Measurements from ENCODE around the gene MAN2A1. TPM values are rescaled to one million over a fixed set of nuclear protein-coding genes. Genes with fewer than 3 reads are reported as not detected.

The MAN2A1 gene
- total RNA-seq, 1 donor from 2014 or later, result 21.3 TPM

DNA sequence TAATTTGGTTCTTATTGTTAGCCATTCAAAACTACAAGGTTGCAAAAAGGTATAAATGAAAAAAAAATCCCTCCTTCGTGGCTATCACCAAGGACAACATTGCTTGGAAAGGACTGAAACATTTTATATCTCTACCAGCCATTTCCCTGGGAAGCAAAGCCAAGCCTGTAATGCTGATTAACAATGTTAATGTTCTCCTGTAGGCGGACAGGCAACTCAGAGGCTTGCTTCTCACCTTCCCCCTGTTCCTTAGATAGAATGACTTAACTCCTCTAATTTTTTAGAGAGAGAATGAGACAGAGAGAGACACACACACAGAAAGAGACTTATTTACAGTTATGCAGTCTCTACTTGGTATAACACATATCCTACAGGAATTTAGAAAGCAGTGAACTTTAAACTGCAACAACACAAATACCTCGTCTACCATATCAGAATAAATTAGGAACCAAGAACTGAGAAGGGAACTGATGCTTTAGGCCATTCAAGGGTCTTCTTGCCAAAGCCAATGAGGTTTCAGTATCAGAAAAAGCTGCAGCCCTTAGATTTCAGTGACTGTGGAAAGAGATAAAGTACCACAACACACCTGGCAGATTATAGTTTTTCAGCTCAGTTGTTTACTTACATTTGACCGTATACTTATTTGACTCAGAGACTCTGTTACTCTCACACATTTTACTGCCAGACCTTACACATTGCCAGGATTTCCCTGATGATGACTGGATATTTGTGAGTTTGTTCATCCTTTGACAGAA is 20.9 kb upstream of the MAN2A1 start:
- H3K9me3 Mint-ChIP-seq, result no peaks in the 10 kb centered on the region
- DNase-seq (ENCODE audit: low spot score in 2 of 2, unreplicated experiment in 2 of 2), result no peak
- TF ChIP-seq, protein P1, sequence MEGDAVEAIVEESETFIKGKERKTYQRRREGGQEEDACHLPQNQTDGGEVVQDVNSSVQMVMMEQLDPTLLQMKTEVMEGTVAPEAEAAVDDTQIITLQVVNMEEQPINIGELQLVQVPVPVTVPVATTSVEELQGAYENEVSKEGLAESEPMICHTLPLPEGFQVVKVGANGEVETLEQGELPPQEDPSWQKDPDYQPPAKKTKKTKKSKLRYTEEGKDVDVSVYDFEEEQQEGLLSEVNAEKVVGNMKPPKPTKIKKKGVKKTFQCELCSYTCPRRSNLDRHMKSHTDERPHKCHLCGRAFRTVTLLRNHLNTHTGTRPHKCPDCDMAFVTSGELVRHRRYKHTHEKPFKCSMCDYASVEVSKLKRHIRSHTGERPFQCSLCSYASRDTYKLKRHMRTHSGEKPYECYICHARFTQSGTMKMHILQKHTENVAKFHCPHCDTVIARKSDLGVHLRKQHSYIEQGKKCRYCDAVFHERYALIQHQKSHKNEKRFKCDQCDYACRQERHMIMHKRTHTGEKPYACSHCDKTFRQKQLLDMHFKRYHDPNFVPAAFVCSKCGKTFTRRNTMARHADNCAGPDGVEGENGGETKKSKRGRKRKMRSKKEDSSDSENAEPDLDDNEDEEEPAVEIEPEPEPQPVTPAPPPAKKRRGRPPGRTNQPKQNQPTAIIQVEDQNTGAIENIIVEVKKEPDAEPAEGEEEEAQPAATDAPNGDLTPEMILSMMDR (IDR thresholded peaks at IDR 0.05; ENCODE audit: unreplicated experiment), result no peak
- H3K4me3 Mint-ChIP-seq, result no peak overlapping the region
- H3K4me1 Mint-ChIP-seq, result no peaks in the 10 kb centered on the region
- H3K27me3 Mint-ChIP-seq (ENCODE audit: low read depth), result peaks cover 4% of the 10 kb centered on the region
- no peaks in the 10 kb centered on the region for H3K36me3 Mint-ChIP-seq
- H3K27ac Mint-ChIP-seq, result no peak overlapping the region

DNA sequence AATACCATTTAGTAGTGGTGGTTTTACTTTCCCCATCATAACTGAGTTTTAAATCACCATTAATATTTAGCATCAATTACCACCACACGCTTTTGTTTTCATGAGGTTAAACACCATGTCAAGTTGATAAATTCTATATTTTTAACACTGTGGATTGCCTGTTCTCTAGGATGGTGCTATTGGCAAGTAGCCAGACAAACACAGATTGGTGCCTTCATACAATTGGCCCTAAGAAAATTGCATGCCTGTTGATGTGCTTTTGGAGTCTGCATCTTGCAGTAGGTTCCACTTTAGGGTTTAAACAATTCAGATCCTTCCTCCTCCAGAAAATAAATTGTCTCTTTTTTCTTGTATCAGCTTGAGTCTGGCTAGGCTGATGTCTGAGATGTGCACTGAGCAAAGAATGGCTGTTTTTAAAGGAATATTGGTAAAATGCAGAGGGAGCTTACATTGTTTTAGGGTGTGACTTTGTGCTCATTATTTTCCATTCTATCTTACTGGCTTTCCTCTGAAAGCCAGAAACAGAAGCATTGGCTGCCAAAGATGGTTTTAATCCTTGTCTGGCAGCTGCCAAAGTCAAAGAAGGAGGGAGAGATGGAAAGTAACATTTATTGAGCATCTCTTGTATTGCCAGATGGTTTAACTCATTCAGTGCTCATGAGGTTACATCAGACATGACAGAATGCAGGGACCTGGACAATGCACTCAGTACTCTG is 19.6 kb upstream of the MAN2A1 start:
- TF ChIP-seq, protein P1 (IDR thresholded peaks at IDR 0.05; ENCODE audit: unreplicated experiment), result no peak
- Mint-ChIP-seq H3K27me3 (ENCODE audit: low read depth) (peaks cover 4% of the 10 kb centered on the region), H3K9me3 (no peaks in the 10 kb centered on the region), H3K36me3 (no peaks in the 10 kb centered on the region), H3K27ac (no peak overlapping the region), H3K4me1 (peaks cover 2% of the 10 kb centered on the region), H3K4me3 (no peak overlapping the region)
- no peak for DNase-seq (ENCODE audit: low spot score in 2 of 2, unreplicated experiment in 2 of 2)

DNA sequence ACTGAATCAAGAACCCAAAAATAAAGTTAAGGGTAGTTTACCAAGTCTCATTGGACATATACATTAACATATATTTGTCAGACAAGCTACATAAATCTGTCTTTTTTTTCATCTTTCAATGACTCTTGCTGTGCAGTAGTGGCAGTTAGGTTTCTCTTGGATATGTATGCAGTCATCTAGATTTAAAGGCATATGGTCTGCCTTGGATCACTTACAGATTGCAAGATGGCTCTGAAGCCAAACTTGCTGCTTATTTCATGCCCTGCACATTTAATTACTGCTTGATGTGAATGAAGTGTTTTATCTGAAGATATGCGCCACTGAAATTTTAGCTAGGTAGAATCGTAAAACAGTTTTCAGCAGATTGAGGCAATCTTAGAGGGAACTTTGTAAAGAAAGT is 18.6 kb upstream of the MAN2A1 start:
- H3K27ac Mint-ChIP-seq, result no peak overlapping the region
- H3K9me3 Mint-ChIP-seq, result no peaks in the 10 kb centered on the region
- peaks cover 5% of the 10 kb centered on the region for H3K27me3 Mint-ChIP-seq (ENCODE audit: low read depth)
- DNase-seq (ENCODE audit: low spot score in 2 of 2, unreplicated experiment in 2 of 2), result no peak
- no peak overlapping the region for H3K4me3 Mint-ChIP-seq
- H3K36me3 Mint-ChIP-seq, result no peaks in the 10 kb centered on the region
- TF ChIP-seq, protein P1 (IDR thresholded peaks at IDR 0.05; ENCODE audit: unreplicated experiment), result no peak
- H3K4me1 Mint-ChIP-seq, result peaks cover 2% of the 10 kb centered on the region

- TF ChIP-seq, protein P1 (IDR thresholded peaks at IDR 0.05; ENCODE audit: unreplicated experiment), result no peak
- no peak for DNase-seq (ENCODE audit: low spot score in 2 of 2, unreplicated experiment in 2 of 2)
- H3K27ac Mint-ChIP-seq, result no peak overlapping the region
- no peaks in the 10 kb centered on the region for H3K9me3 Mint-ChIP-seq
- no peaks in the 10 kb centered on the region for H3K36me3 Mint-ChIP-seq
- H3K4me3 Mint-ChIP-seq, result no peak overlapping the region
- peaks cover 5% of the 10 kb centered on the region for H3K27me3 Mint-ChIP-seq (ENCODE audit: low read depth)
- peaks cover 2% of the 10 kb centered on the region for H3K4me1 Mint-ChIP-seq
Observed at GRCh38 chr5:109674596-109674995, 15.1 kb upstream of the MAN2A1 start.

- Mint-ChIP-seq H3K27me3 (ENCODE audit: low read depth) (peaks cover 2% of the 10 kb centered on the region), H3K9me3 (no peaks in the 10 kb centered on the region), H3K4me1 (peaks cover 2% of the 10 kb centered on the region), H3K4me3 (no peak overlapping the region), H3K36me3 (no peaks in the 10 kb centered on the region), H3K27ac (no peak overlapping the region)
- TF ChIP-seq, protein P1 (IDR thresholded peaks at IDR 0.05; ENCODE audit: unreplicated experiment), result no peak
- DNase-seq (ENCODE audit: low spot score in 2 of 2, unreplicated experiment in 2 of 2), result no peak
Observed at GRCh38 chr5:109676920-109677319, 12.8 kb upstream of the MAN2A1 start.
